ENCODE measurements around the gene HECTD2.
"Not testable (repeated sequence)": the region's sequence is repeated elsewhere in the genome, so short reads cannot be mapped to it uniquely, and the experiment has no call there.

The HECTD2 gene

GRCh38 chr10:91433620-91434019, 23.5 kb downstream of the HECTD2 start:
- H3K36me3 Mint-ChIP-seq = peaks cover 27% of the 10 kb centered on the region
- H3K9me3 Mint-ChIP-seq = peaks cover 3% of the 10 kb centered on the region
- DNase-seq (ENCODE audit: low spot score in 2 of 2) = no peak
- no peaks in the 10 kb centered on the region for H3K27me3 Mint-ChIP-seq
- peaks cover 6% of the 10 kb centered on the region for H3K4me1 Mint-ChIP-seq
- no peak overlapping the region for H3K4me3 Mint-ChIP-seq
- H3K27ac Mint-ChIP-seq = no peak overlapping the region
- no peak for ATAC-seq (ENCODE audit: low read depth)

GRCh38 chr10:91434041-91434440, 23.9 kb downstream of the HECTD2 start:
- no peak for DNase-seq (ENCODE audit: low spot score in 2 of 2)
- no peak for ATAC-seq (ENCODE audit: low read depth)

GRCh38 chr10:91435241-91435640, 25.1 kb downstream of the HECTD2 start:
- Mint-ChIP-seq H3K27me3 (no peaks in the 10 kb centered on the region), H3K9me3 (peaks cover 5% of the 10 kb centered on the region), H3K4me3 (no peak overlapping the region), H3K36me3 (peaks cover 34% of the 10 kb centered on the region), H3K4me1 (peaks cover 6% of the 10 kb centered on the region), H3K27ac (no peak overlapping the region)
- DNase-seq (ENCODE audit: low spot score in 2 of 2) = no peak
- ATAC-seq (ENCODE audit: low read depth) = no peak

More at GRCh38 chr10:91434041-91434440, 23.9 kb downstream of the HECTD2 start:
- no peaks in the 10 kb centered on the region for H3K27me3 Mint-ChIP-seq
- H3K4me1 Mint-ChIP-seq = peaks cover 6% of the 10 kb centered on the region
- H3K4me3 Mint-ChIP-seq = no peak overlapping the region
- no peak overlapping the region for H3K27ac Mint-ChIP-seq
- H3K36me3 Mint-ChIP-seq = peaks cover 28% of the 10 kb centered on the region
- H3K9me3 Mint-ChIP-seq = peaks cover 5% of the 10 kb centered on the region

GRCh38 chr10:91438228-91438627, 28.1 kb downstream of the HECTD2 start:
- H3K4me1 Mint-ChIP-seq; H3K4me3 Mint-ChIP-seq; DNase-seq (ENCODE audit: low spot score in 2 of 2); H3K9me3 Mint-ChIP-seq; H3K27ac Mint-ChIP-seq; ATAC-seq (ENCODE audit: low read depth); H3K27me3 Mint-ChIP-seq: not testable (repeated sequence)
- peaks cover 24% of the 10 kb centered on the region for H3K36me3 Mint-ChIP-seq

- no peak for ATAC-seq (ENCODE audit: low read depth)
- peaks cover 9% of the 10 kb centered on the region for H3K36me3 Mint-ChIP-seq
- H3K9me3 Mint-ChIP-seq = no peaks in the 10 kb centered on the region
- no peak overlapping the region for H3K4me3 Mint-ChIP-seq
- no peaks in the 10 kb centered on the region for H3K27me3 Mint-ChIP-seq
- no peak overlapping the region for H3K27ac Mint-ChIP-seq
- no peak for DNase-seq (ENCODE audit: low spot score in 2 of 2)
- H3K4me1 Mint-ChIP-seq = no peaks in the 10 kb centered on the region
Observed at GRCh38 chr10:91444211-91445182, 34.4 kb downstream of the HECTD2 start.

GRCh38 chr10:91452063-91452462, 41.9 kb downstream of the HECTD2 start:
- Mint-ChIP-seq H3K36me3 (peaks cover 14% of the 10 kb centered on the region), H3K27me3 (no peaks in the 10 kb centered on the region)

GRCh38 chr10:91453535-91453934, 43.4 kb downstream of the HECTD2 start:
- H3K4me1 Mint-ChIP-seq = no peaks in the 10 kb centered on the region
- ATAC-seq (ENCODE audit: low read depth) (no peak), DNase-seq (ENCODE audit: low spot score in 2 of 2) (no peak)
- H3K9me3 Mint-ChIP-seq = peaks cover 17% of the 10 kb centered on the region
- H3K27me3 Mint-ChIP-seq = no peaks in the 10 kb centered on the region
- H3K4me3 Mint-ChIP-seq = no peak overlapping the region
- peaks cover 14% of the 10 kb centered on the region for H3K36me3 Mint-ChIP-seq
- no peak overlapping the region for H3K27ac Mint-ChIP-seq

More at GRCh38 chr10:91452063-91452462, 41.9 kb downstream of the HECTD2 start:
- Mint-ChIP-seq H3K4me1 (no peaks in the 10 kb centered on the region), H3K27ac (no peak overlapping the region), H3K4me3 (no peak overlapping the region), H3K9me3 (peaks cover 17% of the 10 kb centered on the region)
- no peak for DNase-seq (ENCODE audit: low spot score in 2 of 2)
- ATAC-seq (ENCODE audit: low read depth) = no peak

- not testable (repeated sequence) for DNase-seq (ENCODE audit: low spot score in 2 of 2); H3K27me3 Mint-ChIP-seq; H3K27ac Mint-ChIP-seq; H3K4me1 Mint-ChIP-seq; ATAC-seq (ENCODE audit: low read depth); H3K4me3 Mint-ChIP-seq
- H3K9me3 Mint-ChIP-seq = peaks cover 17% of the 10 kb centered on the region
- H3K36me3 Mint-ChIP-seq = peaks cover 17% of the 10 kb centered on the region
Observed at GRCh38 chr10:91455135-91455534, 45.0 kb downstream of the HECTD2 start.

GRCh38 chr10:91460681-91461080, 50.5 kb downstream of the HECTD2 start:
- ATAC-seq (ENCODE audit: low read depth) (no peak), DNase-seq (ENCODE audit: low spot score in 2 of 2) (no peak)
- Mint-ChIP-seq H3K4me1 (no peaks in the 10 kb centered on the region), H3K9me3 (peaks cover 2% of the 10 kb centered on the region), H3K4me3 (no peak overlapping the region), H3K36me3 (peaks cover 6% of the 10 kb centered on the region), H3K27ac (no peak overlapping the region), H3K27me3 (no peaks in the 10 kb centered on the region)

GRCh38 chr10:91462423-91462822, 52.3 kb downstream of the HECTD2 start:
- no peak for ATAC-seq (ENCODE audit: low read depth)
- DNase-seq (ENCODE audit: low spot score in 2 of 2) = no peak
- peaks cover 2% of the 10 kb centered on the region for H3K9me3 Mint-ChIP-seq
- H3K27me3 Mint-ChIP-seq = no peaks in the 10 kb centered on the region
- H3K36me3 Mint-ChIP-seq = peaks cover 15% of the 10 kb centered on the region
- no peaks in the 10 kb centered on the region for H3K4me1 Mint-ChIP-seq
- H3K4me3 Mint-ChIP-seq = no peak overlapping the region
- no peak overlapping the region for H3K27ac Mint-ChIP-seq

- ATAC-seq (ENCODE audit: low read depth) (no peak), DNase-seq (ENCODE audit: low spot score in 2 of 2) (no peak)
Observed at GRCh38 chr10:91464500-91464899, 54.4 kb downstream of the HECTD2 start.

GRCh38 chr10:91465261-91465660, 55.1 kb downstream of the HECTD2 start:
- Mint-ChIP-seq H3K27me3 (peaks cover 2% of the 10 kb centered on the region), H3K4me1 (peaks cover 2% of the 10 kb centered on the region), H3K4me3 (no peak overlapping the region), H3K36me3 (peaks cover 19% of the 10 kb centered on the region), H3K9me3 (peaks cover 7% of the 10 kb centered on the region), H3K27ac (no peak overlapping the region)
- ATAC-seq (ENCODE audit: low read depth) = no peak
- DNase-seq (ENCODE audit: low spot score in 2 of 2) = no peak

More at GRCh38 chr10:91464500-91464899, 54.4 kb downstream of the HECTD2 start:
- Mint-ChIP-seq H3K9me3 (peaks cover 4% of the 10 kb centered on the region), H3K4me3 (no peak overlapping the region), H3K27ac (no peak overlapping the region), H3K27me3 (peaks cover 2% of the 10 kb centered on the region), H3K36me3 (peaks cover 21% of the 10 kb centered on the region), H3K4me1 (peaks cover 2% of the 10 kb centered on the region)

GRCh38 chr10:91467114-91467513, 57.0 kb downstream of the HECTD2 start:
- Mint-ChIP-seq H3K9me3 (peaks cover 9% of the 10 kb centered on the region), H3K36me3 (peaks cover 15% of the 10 kb centered on the region)
- ATAC-seq (ENCODE audit: low read depth) = no peak

GRCh38 chr10:91471602-91472001, 61.5 kb downstream of the HECTD2 start:
- ATAC-seq (ENCODE audit: low read depth) (no peak), DNase-seq (ENCODE audit: low spot score in 2 of 2) (no peak)
- H3K4me3 Mint-ChIP-seq = no peak overlapping the region
- H3K4me1 Mint-ChIP-seq = peaks cover 2% of the 10 kb centered on the region
- peaks cover 8% of the 10 kb centered on the region for H3K9me3 Mint-ChIP-seq
- H3K36me3 Mint-ChIP-seq = peaks cover 11% of the 10 kb centered on the region
- peaks cover 2% of the 10 kb centered on the region for H3K27me3 Mint-ChIP-seq
- H3K27ac Mint-ChIP-seq = no peak overlapping the region

More at GRCh38 chr10:91467114-91467513, 57.0 kb downstream of the HECTD2 start:
- Mint-ChIP-seq H3K4me3 (no peak overlapping the region), H3K27me3 (peaks cover 2% of the 10 kb centered on the region), H3K27ac (no peak overlapping the region), H3K4me1 (peaks cover 2% of the 10 kb centered on the region)
- no peak for DNase-seq (ENCODE audit: low spot score in 2 of 2)

Data from memory B cell (primary cell).